GM08714 (cell line): ENCODE measurements around the gene KBTBD12.
"Not testable (repeated sequence)": the region's sequence is repeated elsewhere in the genome, so short reads cannot be mapped to it uniquely, and the experiment has no call there.

ENCODE experiments used
- H3K4me3 ChIP-seq: fragments of 200-500 bp; sonication (Bioruptor generic); 2 replicates; pipeline ENCODE4 v1.5.1; 2014; ENCODE audit warnings: mild to moderate bottlenecking, low read length, inconsistent platforms
- ZNF274 ChIP-seq: IDR thresholded peaks from 2 replicates; pipeline ENCODE4 v1.6.1; 2012; ENCODE audit warnings: mild to moderate bottlenecking, low read depth, low read length

Gene KBTBD12

DNA sequence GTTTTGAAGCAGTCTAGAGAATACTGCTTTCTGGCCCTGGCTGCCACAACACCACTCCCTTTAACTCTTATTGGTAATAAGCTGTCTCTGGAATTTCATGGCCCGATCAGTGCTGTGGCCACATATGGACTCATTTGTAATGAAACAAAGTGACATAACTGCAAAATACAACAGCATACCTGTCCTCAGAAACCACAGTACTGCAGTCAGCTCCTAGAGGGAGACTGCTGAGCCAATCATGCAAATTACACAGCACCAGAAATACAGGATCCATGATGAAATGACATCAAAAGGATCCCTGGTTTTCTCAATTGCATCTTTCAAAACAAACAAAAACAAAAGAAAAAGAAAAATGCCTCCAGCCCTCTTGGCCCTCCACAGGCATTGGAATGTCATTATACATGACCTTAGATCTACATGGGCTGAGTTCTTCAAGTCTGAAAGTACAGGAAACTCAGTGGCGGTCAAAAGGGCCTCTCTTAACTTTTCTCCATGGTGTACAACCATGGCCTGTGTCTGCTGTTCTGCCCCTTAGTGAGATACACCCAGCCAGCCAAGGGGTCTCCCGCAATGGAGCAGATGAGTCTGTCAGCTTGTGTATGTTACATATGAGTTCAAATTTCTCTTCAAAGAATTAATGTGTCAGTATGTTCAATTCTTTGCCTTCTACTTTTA, 24.9 kb upstream of the KBTBD12 start:
- no peak for TF ChIP-seq ZNF274
- no peak overlapping the region for H3K4me3 ChIP-seq

DNA sequence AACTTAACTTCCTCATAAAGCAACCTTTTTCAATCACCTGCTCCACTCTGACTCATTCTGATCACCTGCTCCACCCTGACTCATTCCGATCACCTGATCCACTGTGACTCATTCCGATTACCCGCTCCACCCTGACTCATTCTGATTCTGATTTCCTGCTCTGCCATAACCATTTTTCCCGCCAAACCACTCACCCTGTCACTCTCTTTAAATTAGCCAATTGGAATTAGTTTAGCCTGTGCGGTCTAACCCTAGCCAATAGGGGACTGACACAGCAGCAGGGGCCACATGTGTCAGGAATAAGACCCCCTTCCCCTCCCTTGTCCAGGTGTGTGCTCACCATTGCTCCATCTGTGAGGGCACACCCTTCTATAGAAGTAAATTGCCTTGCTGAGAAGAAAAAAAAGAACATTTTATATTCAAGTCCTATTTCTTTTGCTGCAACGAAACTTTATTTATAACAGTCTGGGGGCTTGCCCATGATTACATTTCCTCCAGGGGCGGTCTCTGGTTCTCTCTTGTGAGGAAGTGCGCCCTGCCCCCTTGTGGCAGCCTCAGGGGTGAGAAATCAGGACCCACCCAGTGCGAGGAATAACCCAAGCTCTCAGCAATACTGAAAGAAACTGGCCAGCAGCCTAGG, 24.3 kb upstream of the KBTBD12 start:
- H3K4me3 ChIP-seq: not testable (repeated sequence)

DNA sequence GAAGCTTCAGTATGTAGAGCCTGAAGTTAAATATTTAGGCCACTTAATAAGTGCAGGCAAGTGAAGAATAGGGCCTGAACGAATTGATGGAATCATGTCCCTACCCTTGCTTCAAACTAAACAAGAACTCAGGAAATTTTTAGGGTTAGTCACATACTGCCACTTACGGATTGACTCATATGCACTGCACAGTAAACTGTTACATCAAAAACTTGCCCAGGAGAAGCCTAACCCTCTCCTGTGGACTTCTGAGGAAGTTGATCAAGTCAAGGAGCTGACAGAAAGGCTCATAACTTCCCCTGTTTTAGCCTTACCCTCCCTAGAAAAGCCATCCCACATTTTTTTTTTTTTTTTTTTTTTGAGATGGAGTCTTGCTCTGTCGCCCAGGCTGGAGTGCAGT, 20.6 kb upstream of the KBTBD12 start:
- H3K4me3 ChIP-seq: no peak overlapping the region
- TF ChIP-seq ZNF274: no peak

DNA sequence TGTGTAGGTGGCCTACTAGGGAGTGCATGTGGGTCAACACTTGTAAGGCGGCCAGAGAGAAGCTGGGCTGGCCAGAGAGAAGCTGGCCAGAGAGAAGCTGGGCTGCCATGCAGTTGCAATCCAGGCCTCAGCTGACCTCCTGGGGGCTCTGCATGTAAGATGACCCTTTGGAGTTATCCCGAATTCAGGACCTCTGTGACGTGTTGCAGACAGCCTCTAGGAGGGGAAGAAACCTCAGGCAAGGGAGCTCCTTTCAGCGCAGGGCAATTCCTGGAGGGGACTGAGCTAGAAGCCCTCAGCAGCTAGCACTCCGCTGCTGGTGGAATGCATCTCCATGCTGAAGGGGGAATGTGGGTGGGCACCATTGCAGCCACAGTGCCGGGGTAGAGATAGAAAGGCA, 15.8 kb upstream of the KBTBD12 start:
- no peak overlapping the region for H3K4me3 ChIP-seq
- TF ChIP-seq ZNF274: no peak

DNA sequence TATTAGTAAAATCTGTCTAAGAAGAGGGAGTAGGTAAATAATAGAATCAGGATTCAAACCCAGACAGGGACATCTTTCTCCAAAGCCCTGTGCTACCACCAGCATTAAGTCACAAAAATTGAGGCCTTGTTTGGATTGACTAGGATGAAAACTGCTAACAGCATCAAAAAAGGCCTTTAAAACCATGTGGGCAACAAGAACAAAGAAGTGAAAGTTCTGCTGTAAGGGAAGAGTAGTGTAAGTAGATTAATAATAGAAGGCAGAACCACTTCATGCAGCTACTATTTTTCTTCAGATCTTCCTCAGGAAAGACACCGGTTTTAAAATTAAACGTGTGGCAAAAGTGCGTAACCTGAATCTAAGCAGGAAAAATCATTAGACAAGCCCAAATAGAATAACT, 15.3 kb upstream of the KBTBD12 start:
- H3K4me3 ChIP-seq: no peak overlapping the region
- TF ChIP-seq ZNF274: no peak

DNA sequence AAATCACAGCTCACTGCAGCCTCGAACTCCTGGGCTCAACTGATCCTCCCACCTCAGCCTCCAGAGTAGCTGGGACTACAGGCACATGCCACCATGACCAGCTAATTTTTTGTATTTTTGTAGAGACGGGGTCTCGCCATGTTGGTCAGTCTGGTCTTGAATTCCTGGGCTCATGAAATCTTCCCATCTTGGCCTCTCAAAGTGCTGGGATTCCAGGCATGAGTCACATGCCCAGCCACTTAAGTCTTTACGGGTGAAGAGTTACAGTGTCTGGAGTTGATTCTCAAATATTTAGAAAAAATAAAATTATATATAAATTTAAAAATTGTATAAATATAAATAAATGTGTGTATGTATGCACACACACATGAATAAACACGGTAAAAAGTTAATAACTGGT, 14.5 kb upstream of the KBTBD12 start:
- TF ChIP-seq ZNF274: no peak
- no peak overlapping the region for H3K4me3 ChIP-seq

DNA sequence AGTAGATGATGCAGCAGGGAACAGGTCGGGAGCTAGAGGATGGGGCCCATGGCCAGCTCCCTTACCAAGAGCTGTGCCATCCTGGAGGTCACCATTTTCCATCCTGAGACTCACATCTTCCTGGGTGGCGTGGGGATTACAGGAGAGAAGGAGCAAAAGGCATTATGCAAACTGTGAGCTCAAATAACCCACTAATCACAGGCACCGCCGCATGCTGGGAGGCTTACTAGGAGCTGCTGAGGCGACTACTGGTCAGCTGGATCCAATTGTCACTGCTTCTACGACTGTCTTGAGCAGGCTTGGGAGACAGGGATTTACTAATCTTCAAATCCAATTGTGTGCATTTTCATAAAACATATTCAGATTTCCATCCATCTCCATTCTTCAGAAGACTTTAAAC, 12.5 kb upstream of the KBTBD12 start:
- H3K4me3 ChIP-seq: no peak overlapping the region
- no peak for TF ChIP-seq ZNF274

DNA sequence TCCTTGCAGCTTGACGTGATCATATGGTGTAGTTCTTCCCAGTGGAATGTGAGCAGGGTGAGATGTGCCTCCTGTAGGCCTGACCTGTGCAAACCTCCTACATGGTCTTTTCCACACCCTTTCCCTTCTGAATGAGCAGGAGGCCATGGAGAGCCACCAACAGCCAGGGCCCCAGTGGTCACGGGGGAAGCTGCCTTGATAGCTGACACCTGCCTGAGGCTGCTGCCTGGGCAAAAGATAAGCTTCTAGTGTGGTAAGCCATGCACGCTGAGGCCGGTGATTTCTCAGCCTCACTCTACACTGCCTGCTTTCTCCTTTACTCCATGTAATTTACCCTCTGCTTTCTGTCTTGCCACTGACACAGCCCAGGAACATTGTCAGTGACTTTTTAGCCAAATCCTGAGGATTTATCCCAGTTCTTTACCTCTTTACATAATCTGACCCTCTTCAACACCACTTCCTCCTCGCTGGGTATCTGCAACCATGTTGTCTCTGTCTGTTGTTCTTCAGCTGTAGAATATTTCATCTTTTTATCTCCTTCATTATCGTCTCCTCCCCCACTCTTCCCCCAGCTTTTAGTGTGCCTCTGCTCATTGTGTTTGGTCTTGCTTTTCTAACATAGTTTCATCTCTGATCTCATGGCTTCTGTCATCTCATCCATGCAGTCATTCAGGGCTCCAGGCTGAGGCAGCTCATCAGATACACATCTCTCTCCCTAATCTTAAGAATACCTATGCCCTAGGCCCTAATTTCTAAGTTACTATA, 11.2 kb upstream of the KBTBD12 start:
- H3K4me3 ChIP-seq: no peak overlapping the region
- no peak for TF ChIP-seq ZNF274

DNA sequence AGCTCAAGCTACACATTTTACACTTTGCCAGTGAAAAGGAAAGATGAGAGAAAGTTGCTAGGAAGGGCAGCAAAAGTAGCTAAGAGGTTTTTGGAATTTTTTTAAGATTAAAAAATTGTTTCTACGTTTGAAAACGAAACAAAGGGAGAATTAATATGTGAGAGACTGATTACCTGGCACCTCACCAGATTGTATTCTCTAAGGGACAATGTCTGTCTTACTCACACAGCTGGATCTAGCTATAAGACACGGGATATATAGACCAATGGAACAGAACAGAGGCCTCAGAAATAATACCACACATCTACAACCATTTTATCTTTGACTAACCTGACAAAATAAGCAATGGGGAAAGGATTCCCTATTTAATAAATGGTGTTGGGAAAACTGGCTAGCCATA, 9.5 kb upstream of the KBTBD12 start:
- TF ChIP-seq ZNF274: no peak
- H3K4me3 ChIP-seq: no peak overlapping the region

DNA sequence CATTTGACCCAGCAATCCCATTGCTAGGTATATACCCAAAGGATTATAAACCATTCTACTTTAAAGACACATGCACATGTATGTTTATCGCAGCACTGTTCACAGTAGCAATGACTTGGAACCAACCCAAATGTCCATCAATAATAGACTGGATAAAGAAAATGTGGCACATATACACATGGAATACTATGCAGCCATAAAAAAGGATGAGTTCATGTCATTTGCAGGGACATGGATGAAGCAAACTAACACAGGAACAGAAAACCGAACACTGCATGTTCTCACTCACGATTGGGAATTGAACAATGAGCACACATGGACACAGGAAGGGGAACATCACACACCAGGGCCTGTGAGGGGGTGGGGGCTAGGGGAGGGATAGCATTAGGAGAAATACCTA, 8.4 kb upstream of the KBTBD12 start:
- not testable (repeated sequence) for H3K4me3 ChIP-seq

DNA sequence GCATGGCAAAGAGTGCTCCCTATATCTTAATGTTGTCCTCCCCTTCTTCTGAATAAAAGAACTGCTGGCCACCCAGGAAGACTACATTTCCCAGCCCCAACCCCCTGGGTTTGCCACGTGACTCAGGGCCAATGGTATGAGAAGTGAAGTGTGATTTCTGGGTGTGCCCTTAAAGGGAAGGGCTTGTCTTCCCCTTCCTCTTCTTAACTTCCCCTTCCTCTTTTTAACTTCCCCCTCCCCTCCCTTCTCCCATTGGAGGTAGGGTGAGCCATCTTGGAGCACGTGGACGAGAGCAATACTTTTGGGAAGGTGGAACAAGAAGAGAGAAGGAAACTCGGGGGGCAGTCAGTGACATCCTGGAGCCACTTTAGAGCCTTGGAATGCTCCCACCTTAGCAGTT, 6.8 kb upstream of the KBTBD12 start:
- no peak overlapping the region for H3K4me3 ChIP-seq
- TF ChIP-seq ZNF274: no peak

DNA sequence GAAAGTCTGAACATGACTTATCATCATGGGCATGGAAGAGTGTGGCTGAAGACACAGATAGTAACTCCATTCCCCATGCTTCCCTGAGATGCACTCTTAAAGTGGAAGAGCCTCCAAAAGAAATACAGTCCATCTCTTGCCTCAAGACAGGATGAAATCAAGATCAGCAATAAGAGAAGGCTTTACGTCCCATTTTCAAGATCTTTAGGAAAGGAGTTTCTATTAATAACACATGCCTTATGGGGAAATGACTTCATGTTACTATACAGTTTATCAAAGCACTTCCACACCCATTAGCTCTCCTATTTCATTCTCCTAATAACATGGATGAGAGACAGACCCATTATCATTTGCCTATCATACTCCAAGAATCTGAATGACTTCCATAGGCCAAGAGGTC, 6.1 kb upstream of the KBTBD12 start:
- no peak overlapping the region for H3K4me3 ChIP-seq
- no peak for TF ChIP-seq ZNF274

DNA sequence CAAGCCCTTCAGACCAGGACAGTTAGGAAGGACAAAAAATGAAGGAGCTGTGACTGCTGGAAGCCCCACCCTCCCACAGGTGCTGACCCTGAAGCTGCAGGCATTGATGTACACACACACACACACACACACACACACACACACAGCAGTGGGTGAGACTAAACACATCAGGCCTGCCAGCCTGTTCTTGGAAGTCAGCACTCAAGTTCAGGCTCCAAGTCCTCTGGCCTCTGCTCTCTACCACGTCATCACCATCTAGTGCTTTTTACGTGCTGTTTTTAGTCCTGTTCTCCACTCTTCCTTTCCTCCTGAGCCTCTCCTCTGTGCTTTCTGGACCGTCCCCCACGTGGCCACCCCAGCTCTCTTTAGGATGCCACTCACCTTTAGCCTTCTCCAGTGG, 5.4 kb upstream of the KBTBD12 start:
- no peak for TF ChIP-seq ZNF274
- H3K4me3 ChIP-seq: no peak overlapping the region

DNA sequence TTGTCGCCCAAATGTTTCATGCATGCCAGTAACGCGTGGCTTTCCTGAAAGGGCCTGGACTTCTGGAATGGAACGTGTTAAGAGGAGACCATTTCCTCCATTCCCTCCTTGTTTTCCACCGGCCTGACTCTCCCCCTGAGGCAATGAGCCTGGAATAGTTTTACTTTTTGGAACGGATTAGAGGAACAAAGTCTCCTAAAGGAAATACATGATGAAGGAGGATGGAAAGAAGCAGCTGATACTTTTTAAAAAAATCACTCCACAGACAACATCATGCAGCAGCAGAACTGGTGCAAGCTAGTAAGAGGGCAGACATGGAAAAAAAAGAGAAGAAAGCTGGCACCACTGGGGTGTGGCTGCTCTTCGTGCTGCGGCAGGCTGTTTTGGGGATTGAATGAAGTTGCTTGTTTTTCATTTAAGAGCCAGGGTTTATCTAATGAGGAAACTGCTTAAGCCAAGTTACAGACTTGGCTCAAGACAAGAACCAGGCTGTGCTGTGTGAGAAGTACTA, 3.6 kb upstream of the KBTBD12 start:
- H3K4me3 ChIP-seq: no peak overlapping the region
- no peak for TF ChIP-seq ZNF274

DNA sequence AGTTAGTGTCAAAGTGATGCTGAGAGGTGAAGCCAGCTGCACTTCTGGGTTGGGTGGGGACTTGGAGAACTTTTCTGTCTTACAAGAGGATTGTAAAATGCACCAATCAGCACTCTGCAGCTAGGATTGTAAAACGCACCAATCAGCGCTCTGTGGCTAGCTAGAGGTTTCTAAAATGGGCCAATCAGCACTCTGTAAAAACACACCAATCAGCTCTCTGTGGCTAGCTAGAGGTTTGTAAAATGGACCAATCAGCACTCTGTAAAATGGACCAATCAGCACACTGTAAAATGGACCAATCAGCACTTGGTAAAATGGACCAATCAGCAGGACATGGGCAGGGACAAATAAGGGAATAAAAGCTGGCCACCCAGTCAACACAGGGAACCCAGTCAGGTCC, 1.2 kb upstream of the KBTBD12 start:
- not testable (repeated sequence) for H3K4me3 ChIP-seq
